ENCODE results near the gene ZNF230. TPM values are rescaled to one million over a fixed set of nuclear protein-coding genes. Genes with fewer than 3 reads are reported as not detected.
A peak's percentile ranks its signal among the peaks of the same experiment; 100 is the strongest.

Gene ZNF230
- 1 to 10 TPM; 3.0 to 8.3 (median 5.6) TPM for total RNA-seq

DNA sequence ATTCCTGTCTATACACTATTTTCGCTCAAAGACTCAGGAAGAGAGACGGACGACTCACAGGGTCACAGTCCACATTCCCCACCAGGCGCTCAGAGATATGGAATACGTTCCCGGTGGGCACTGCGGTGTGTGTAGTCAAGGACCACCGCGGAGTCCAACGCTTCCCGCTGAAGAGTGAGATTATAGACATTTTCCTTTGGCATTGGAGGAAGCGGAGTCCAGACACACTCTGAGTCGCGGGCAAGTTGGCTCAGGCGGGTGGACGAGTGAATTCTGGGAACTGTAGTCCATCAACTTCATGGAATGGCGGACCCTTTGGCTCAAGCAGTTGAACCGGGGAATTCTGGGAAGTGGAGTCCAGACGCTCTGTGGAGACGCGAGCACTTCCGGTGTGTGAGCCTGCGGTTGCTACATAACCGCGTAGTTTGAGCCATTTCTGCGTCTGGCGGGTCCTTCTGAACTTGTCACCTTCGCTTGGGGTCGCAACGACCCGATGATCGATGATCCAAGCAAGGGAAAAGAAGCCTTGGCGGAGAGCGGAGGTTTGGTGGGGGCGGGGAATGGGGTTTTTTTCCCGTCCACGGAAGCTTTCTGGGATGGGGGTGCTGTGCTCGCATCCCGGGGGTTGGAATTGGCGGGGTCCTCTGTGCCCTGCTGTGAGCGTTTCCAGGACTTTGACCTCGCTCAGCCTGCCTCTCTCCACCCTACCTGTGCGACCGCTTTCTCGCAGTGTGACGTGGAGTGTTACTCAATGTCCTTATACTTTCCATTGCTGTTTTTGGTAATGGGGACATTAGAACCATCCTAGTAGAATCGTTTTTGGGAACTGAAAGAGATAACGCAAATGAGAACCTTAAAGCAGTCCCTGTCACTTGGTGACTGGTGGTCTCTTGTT is at the start of gene ZNF230:
TSS of gene ZNF230 (plus strand) at position 392 of the 895 bp plus-strand sequence. CDS start 4,122 bp downstream, outside the sequence.
- H3K27ac ChIP-seq: peak within 1 kb of the TSS; percentile 88 to 89
- H3K9me3 ChIP-seq: peaks cover 22 to 39% of the 10 kb centered on the region in 2 donors
- H3K4me1 ChIP-seq: peaks cover 0 to 6% of the 10 kb centered on the region in 2 donors
- no peaks in the 10 kb centered on the region for H3K27me3 ChIP-seq
- peak; percentile 83 to 90 for DNase-seq (ENCODE audit: low spot score in 2 of 2)
- H3K36me3 ChIP-seq: no peaks in the 10 kb centered on the region
- peak within 1 kb of the TSS; percentile 74 to 84 (median 78) for H3K4me3 ChIP-seq
- intact Hi-C loops (cut with DNase I; ENCODE audit: low total_unique reads): no loop called here
- TF ChIP-seq, protein P1, sequence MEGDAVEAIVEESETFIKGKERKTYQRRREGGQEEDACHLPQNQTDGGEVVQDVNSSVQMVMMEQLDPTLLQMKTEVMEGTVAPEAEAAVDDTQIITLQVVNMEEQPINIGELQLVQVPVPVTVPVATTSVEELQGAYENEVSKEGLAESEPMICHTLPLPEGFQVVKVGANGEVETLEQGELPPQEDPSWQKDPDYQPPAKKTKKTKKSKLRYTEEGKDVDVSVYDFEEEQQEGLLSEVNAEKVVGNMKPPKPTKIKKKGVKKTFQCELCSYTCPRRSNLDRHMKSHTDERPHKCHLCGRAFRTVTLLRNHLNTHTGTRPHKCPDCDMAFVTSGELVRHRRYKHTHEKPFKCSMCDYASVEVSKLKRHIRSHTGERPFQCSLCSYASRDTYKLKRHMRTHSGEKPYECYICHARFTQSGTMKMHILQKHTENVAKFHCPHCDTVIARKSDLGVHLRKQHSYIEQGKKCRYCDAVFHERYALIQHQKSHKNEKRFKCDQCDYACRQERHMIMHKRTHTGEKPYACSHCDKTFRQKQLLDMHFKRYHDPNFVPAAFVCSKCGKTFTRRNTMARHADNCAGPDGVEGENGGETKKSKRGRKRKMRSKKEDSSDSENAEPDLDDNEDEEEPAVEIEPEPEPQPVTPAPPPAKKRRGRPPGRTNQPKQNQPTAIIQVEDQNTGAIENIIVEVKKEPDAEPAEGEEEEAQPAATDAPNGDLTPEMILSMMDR (IDR thresholded peaks at IDR 0.05): no peak
- TF ChIP-seq POLR2A (IDR thresholded peaks at IDR 0.05) (no peak), POLR2AphosphoS5 (IDR thresholded peaks at IDR 0.05) (peak; percentile 74 to 81 (median 78))

DNA sequence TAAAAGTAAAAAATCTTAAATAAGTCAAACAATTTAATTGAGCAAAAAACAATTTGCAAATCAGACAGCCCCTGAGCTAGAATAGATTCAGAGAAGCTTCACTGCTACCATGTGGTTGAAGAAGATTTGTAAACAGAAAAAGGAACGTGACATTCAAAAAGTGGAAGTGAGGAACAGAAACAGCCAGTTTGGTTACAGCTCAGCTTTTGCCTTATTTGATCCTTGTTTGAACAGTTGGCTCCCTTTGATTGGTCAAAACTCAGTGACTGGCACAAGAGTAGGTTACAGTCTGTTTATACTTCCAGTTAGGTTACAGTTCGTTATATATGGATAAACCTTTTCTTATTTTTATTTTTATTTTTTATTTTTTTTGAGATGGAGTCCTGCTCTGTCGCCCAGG is 45.9 kb upstream of the ZNF230 start:
- H3K4me1 ChIP-seq: no peaks in the 10 kb centered on the region
- H3K36me3 ChIP-seq: no peaks in the 10 kb centered on the region
- no peak overlapping the region for H3K27ac ChIP-seq
- H3K4me3 ChIP-seq: no peak overlapping the region
- peaks cover 79 to 90% of the 10 kb centered on the region in 2 donors for H3K9me3 ChIP-seq
- intact Hi-C loops (cut with DNase I; ENCODE audit: low total_unique reads): no loop called here
- no peak for DNase-seq (ENCODE audit: low spot score in 2 of 2)
- no peaks in the 10 kb centered on the region for H3K27me3 ChIP-seq
- TF ChIP-seq, protein P1 (IDR thresholded peaks at IDR 0.05): no peak
- TF ChIP-seq POLR2AphosphoS5 (IDR thresholded peaks at IDR 0.05): no peak
- no peak for TF ChIP-seq POLR2A (IDR thresholded peaks at IDR 0.05)

DNA sequence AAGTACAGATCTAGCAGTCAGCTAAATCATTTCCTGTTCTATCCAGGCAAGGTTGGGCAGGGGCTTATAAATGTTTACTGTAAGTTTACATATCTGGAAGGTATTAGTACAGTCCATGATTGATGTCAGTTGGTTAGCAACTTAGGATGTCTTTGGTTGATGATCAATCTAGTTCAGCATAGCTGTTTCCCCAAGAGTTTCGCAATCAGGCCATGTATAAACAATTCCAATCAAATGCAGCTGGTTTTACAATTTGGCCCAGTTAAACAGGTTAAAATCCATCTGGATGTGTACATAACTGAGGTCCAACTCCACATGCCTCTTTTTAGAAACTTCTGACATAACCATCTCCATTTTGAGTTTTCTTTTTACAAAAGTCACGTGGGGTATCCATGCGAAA is 44.9 kb upstream of the ZNF230 start:
- Histone ChIP-seq H3K27me3 (no peaks in the 10 kb centered on the region), H3K27ac (no peak overlapping the region), H3K9me3 (peaks cover 89 to 96% of the 10 kb centered on the region in 2 donors), H3K4me1 (no peaks in the 10 kb centered on the region), H3K4me3 (no peak overlapping the region), H3K36me3 (no peaks in the 10 kb centered on the region)
- no peak for DNase-seq (ENCODE audit: low spot score in 2 of 2)
- no peak for TF ChIP-seq POLR2AphosphoS5 (IDR thresholded peaks at IDR 0.05)
- TF ChIP-seq POLR2A (IDR thresholded peaks at IDR 0.05): no peak
- TF ChIP-seq, protein P1 (IDR thresholded peaks at IDR 0.05): no peak
- intact Hi-C loops (cut with DNase I; ENCODE audit: low total_unique reads): no loop called here

DNA sequence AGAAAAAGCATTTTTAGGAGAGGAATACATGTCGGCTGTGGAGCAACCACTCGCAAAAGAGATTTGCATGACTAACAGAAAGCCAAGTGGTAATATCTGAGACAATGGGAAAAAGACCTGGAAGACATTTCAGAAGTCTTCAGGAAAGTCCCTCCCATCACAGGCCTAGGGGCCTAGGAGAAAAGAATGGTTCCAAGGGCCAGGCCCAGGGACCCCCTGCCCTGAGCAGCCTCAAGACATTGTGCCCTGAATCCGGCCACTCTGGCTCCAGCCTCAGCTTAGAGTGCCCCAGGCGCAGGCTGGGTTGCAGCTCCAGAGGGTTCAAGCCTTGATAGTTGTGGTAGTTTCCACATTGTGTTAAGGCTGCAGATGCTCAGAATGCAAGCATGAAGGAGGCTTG is 42.3 kb upstream of the ZNF230 start:
- DNase-seq (ENCODE audit: low spot score in 2 of 2): no peak
- Histone ChIP-seq H3K4me1 (no peaks in the 10 kb centered on the region), H3K4me3 (no peak overlapping the region), H3K36me3 (peaks cover 23% of the 10 kb centered on the region), H3K9me3 (peaks cover 91 to 99% of the 10 kb centered on the region in 2 donors), H3K27me3 (no peaks in the 10 kb centered on the region), H3K27ac (no peak overlapping the region)
- intact Hi-C loops (cut with DNase I; ENCODE audit: low total_unique reads): no loop called here
- TF ChIP-seq, protein P1 (IDR thresholded peaks at IDR 0.05): no peak
- TF ChIP-seq POLR2A (IDR thresholded peaks at IDR 0.05) (no peak), POLR2AphosphoS5 (IDR thresholded peaks at IDR 0.05) (no peak)

DNA sequence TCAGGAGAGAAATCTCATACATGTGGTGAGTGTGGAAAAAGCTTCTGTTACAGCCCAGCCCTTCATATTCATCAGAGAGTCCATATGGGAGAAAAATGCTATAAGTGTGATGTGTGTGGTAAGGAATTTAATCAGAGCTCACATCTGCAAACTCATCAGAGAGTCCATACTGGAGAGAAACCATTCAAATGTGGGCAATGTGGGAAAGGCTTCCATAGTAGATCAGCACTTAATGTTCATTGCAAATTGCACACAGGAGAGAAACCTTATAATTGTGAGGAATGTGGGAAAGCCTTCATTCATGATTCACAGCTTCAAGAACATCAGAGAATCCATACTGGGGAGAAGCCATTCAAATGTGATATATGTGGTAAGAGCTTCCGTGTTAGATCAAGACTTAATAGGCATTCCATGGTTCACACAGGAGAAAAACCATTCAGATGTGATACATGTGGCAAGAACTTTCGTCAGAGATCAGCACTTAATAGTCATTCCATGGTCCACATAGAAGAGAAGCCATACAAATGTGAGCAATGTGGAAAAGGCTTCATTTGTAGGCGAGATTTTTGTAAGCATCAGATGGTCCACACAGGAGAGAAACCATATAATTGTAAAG is 36.6 kb upstream of the ZNF230 start:
- Histone ChIP-seq H3K9me3 (peaks cover 91 to 100% of the 10 kb centered on the region in 2 donors), H3K27me3 (no peaks in the 10 kb centered on the region), H3K36me3 (peaks cover 41% of the 10 kb centered on the region), H3K4me1 (no peaks in the 10 kb centered on the region), H3K4me3 (peak overlapping the region in 1 of 3 donors; percentile 10), H3K27ac (no peak overlapping the region)
- intact Hi-C loops (cut with DNase I; ENCODE audit: low total_unique reads): no loop called here
- TF ChIP-seq POLR2A (IDR thresholded peaks at IDR 0.05) (no peak), POLR2AphosphoS5 (IDR thresholded peaks at IDR 0.05) (no peak)
- TF ChIP-seq, protein P1 (IDR thresholded peaks at IDR 0.05): no peak
- DNase-seq (ENCODE audit: low spot score in 2 of 2): no peak

Data from breast epithelium (tissue), 4 donors.